HUES64 (cell line): Measurements from ENCODE around the gene POU2AF1.
"Not testable (repeated sequence)": the region's sequence is repeated elsewhere in the genome, so short reads cannot be mapped to it uniquely, and the experiment has no call there.

ENCODE experiments used
- H3K27ac ChIP-seq: 2 replicates; pipeline ENCODE4 v1.7.0; 2013; ENCODE audit warnings: low read depth, low read length, inconsistent platforms
- H3K27me3 ChIP-seq: 2 replicates; pipeline ENCODE4 v1.6.1; 2013; ENCODE audit warnings: mild to moderate bottlenecking, low read length; ENCODE audit not compliant: insufficient read depth
- H3K36me3 ChIP-seq: 2 replicates; pipeline ENCODE4 v1.6.1; 2013; ENCODE audit warnings: mild to moderate bottlenecking, low read length; ENCODE audit not compliant: insufficient read depth
- H3K4me1 ChIP-seq: 2 replicates; pipeline ENCODE4 v1.6.1; 2013; ENCODE audit warnings: mild to moderate bottlenecking, low read length, moderate library complexity; ENCODE audit not compliant: insufficient read depth
- H3K4me3 ChIP-seq: 2 replicates; pipeline ENCODE4 v1.5.1; 2013; ENCODE audit warnings: mild to moderate bottlenecking, low read length, moderate library complexity
- H3K9ac ChIP-seq: 2 replicates; pipeline ENCODE4 v1.6.1; 2013; ENCODE audit warnings: mild to moderate bottlenecking, low read depth, low read length
- H3K9me3 ChIP-seq: 2 replicates; pipeline ENCODE4 v1.6.1; 2013; ENCODE audit warnings: low read depth, low read length; ENCODE audit not compliant: insufficient read depth
- WGBS: fragments of 150-250, 120-280 bp; methylation state at CpG from one replicate; pipeline ENCODE4 v1.1.7; 2013; ENCODE audit warnings: missing lambda C conversion rate; 5-methylcytosine and 5-hydroxymethylcytosine counted together

Gene POU2AF1

DNA sequence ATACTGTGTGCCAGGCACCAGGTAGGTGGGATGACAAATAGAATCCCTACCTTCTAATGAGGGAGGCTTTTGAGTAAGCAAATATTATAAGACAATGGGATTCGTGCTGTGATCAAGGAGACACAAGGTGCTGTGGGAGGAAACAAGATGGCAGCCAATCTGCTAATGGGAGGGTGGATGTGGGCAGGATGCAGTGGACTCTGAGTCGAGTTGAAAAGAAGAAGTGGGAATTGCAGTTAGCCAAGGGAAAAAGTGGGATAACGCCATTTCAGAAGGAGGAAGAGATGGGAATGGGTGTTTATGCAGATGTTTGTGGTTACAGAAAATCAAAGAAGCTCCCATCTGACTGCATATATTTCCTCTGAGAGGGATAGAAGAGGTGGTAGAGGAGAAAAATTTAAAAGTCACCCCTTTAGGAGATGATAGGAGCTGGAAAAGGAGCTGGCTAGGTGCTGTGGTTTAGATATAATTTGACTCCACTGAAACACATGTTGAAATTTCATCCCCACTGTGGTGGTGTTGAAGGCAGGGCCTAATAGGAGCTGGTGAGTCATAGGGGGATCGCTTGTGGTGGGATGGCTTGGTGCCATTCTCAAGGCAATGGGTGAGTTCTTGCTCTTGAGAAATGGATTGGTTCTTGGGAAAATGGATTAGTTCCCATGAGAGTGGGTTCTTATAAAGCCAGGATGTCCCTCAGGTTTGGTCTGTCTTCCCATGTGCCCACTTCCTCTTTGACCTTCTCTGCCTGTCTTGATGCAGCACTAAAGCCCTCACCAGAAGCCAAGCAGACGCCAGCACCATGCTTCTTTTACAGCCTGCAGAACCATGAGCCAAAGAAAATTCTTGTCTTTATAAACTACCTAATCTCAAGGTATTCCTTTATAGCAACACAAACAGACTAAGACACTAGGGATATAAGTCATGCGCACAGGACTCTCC is 30.0 kb upstream of the POU2AF1 start:
- no peak overlapping the region for H3K4me3 ChIP-seq

DNA sequence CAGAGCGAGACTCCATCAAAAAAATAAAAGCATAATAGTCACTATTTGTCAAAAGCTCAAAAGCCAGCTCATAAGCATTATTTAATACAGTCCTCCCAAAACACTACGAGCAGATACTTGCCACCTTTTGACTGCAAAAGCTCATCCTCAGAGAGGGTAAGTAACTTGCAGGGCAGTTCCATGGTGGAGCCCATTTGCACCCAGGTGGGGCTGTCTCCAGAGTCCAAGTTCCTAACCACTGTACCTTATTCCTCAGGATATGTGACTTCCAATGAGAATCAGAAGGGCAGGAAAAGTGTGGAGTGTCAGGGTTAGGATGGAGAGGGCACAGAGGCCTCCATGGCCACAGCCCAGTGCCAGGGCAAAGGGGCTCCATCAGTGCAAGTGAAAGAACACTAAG is 28.6 kb upstream of the POU2AF1 start:
- no peaks in the 10 kb centered on the region for H3K36me3 ChIP-seq
- no peak overlapping the region for H3K27ac ChIP-seq
- no peaks in the 10 kb centered on the region; the same call in 1 of the 2 replicates for H3K27me3 ChIP-seq
- no peak overlapping the region for H3K9ac ChIP-seq
- H3K4me1 ChIP-seq = no peaks in the 10 kb centered on the region
- WGBS = 91% methylated on average over 2 of the region's 2 CpGs
- no peak overlapping the region for H3K4me3 ChIP-seq
- no peaks in the 10 kb centered on the region for H3K9me3 ChIP-seq

More for the DNA sequence above, 30.0 kb upstream of the POU2AF1 start:
- WGBS = 91% methylated on average over 6 of the region's 6 CpGs
- Histone ChIP-seq H3K9ac (no peak overlapping the region), H3K27me3 (no peaks in the 10 kb centered on the region; the same call in 1 of the 2 replicates), H3K27ac (no peak overlapping the region), H3K4me1 (no peaks in the 10 kb centered on the region), H3K36me3 (no peaks in the 10 kb centered on the region), H3K9me3 (no peaks in the 10 kb centered on the region)

DNA sequence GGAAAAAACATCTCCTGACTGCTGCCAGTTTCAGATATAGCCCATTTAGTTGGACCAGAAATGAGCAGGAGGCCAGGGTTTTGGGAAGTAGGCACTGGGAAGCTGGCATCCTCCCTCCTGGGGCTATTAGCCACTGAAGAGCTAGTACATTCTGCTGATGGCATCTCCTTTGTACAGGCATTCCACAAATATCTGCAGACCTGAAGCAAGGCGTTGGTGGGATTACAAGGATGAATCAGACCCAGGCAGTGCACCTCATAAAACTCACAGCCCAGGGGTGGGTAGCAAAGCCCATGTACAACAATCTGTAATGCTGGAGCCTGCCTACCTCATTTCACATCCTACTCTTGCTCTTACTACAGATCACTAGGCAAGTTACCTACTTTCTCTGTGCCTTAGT is 27.5 kb upstream of the POU2AF1 start:
- H3K9ac ChIP-seq = no peak overlapping the region
- H3K27ac ChIP-seq = no peak overlapping the region
- H3K9me3 ChIP-seq = no peaks in the 10 kb centered on the region
- no peaks in the 10 kb centered on the region for H3K4me1 ChIP-seq
- WGBS = 91% methylated on average over 1 of the region's 1 CpG
- no peak overlapping the region for H3K4me3 ChIP-seq
- H3K27me3 ChIP-seq = no peaks in the 10 kb centered on the region; the same call in 1 of the 2 replicates
- no peaks in the 10 kb centered on the region for H3K36me3 ChIP-seq

DNA sequence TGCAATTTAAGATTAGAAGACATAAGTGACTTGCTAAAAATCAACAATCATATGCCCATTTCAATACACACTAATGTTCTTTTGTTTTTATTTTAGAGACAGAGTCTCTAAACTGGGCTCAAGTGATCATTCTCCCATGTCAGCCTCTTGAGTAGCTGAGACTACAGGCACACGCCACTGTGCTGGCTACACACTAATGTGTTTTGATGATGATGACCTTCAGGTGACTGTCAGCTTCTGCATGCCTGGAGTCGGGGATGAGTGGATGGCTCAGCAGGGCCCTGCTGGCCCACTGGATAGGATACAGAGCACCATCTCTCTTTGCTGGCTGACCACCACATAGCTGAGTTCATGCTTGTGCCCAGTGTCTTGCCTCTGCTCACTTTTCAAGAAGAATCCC is 27.0 kb upstream of the POU2AF1 start:
- 85% methylated on average over 2 of the region's 2 CpGs for WGBS

DNA sequence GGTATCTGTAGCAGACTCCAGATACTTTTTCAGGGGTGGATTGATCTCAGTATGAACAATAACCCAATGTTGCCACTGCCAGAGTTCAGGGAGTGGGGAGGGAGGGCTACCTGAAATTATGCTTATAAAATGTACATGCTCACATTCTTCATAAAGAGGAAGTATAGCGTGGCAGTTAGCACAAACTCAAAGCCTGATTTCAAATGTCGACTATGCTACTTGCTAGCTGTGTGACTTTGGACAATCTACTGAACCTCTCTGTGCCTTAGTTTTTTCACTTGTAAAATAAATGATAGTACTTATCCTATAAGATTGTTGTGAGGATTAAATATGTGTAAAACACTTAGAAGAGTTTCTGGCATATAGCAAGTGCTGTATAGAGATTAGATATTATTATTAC is 26.5 kb upstream of the POU2AF1 start:
- H3K36me3 ChIP-seq = no peaks in the 10 kb centered on the region
- H3K9me3 ChIP-seq = no peaks in the 10 kb centered on the region
- no peak overlapping the region for H3K27ac ChIP-seq
- no peak overlapping the region for H3K4me3 ChIP-seq
- no peaks in the 10 kb centered on the region; the same call in 1 of the 2 replicates for H3K27me3 ChIP-seq
- 98% methylated on average over 2 of the region's 2 CpGs for WGBS
- H3K9ac ChIP-seq = no peak overlapping the region
- no peaks in the 10 kb centered on the region for H3K4me1 ChIP-seq

More for the DNA sequence above, 27.0 kb upstream of the POU2AF1 start:
- Histone ChIP-seq H3K9ac (no peak overlapping the region), H3K27me3 (no peaks in the 10 kb centered on the region; the same call in 1 of the 2 replicates), H3K27ac (no peak overlapping the region), H3K36me3 (no peaks in the 10 kb centered on the region), H3K4me1 (no peaks in the 10 kb centered on the region), H3K9me3 (no peaks in the 10 kb centered on the region), H3K4me3 (no peak overlapping the region)

DNA sequence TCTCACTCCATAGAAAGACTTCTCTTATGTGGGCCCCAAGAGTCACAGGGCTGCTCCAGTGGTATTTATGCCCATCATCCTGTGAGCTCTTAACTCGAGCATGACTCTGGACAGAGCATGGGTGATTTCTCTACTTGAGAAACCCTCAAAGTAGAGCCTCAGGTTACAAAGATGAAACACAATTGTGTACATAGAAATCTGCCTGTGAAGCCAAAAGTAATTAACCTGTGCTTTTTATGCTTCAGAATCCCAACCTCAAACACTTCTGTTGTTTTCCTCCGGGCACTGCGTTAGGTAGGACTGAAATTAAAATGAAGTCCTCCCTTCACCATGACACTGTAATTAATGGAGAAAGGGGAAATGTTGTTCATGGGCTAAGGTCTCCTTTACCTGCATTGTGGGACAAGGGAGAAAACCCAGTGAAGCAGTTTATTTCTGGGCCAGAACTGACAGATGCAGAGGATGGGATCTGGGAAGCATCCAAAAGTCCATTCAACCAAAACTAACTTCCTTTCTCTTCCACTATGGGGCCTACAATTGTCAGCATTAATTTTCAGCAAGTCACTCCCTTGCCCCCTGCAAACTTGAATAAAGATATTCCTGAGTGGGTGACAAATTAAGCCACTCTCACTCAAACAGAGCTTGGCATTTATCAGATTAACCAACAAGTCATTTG is 24.1 kb upstream of the POU2AF1 start:
- H3K4me3 ChIP-seq = no peak overlapping the region
- no peaks in the 10 kb centered on the region; the same call in 1 of the 2 replicates for H3K27me3 ChIP-seq
- 96% methylated on average over 3 of the region's 3 CpGs for WGBS
- H3K9me3 ChIP-seq = no peaks in the 10 kb centered on the region
- no peak overlapping the region for H3K27ac ChIP-seq
- H3K36me3 ChIP-seq = no peaks in the 10 kb centered on the region
- no peak overlapping the region for H3K9ac ChIP-seq
- H3K4me1 ChIP-seq = no peaks in the 10 kb centered on the region

DNA sequence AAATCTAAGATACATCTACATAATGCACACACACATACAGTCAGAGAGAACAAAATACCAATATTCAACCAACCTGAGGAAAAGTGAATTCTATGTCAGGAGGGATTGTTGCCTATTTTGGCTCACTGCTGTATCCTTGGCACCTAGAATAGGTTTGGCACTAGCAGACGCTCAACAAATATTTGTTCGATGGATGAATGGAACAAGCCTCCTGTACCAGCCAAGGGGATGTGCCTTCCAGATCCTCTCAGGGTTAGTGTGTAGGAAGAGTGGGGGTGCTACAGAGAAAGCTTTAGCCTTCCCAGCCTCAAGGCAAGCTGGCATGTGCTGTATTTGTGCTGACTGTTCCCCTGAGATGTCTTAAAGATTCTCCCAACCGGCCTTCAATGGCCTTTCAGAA is 23.3 kb upstream of the POU2AF1 start:
- no peaks in the 10 kb centered on the region for H3K9me3 ChIP-seq
- 98% methylated on average over 3 of the region's 3 CpGs for WGBS
- H3K36me3 ChIP-seq = no peaks in the 10 kb centered on the region
- H3K27ac ChIP-seq = no peak overlapping the region
- no peak overlapping the region for H3K9ac ChIP-seq
- no peaks in the 10 kb centered on the region; the same call in 1 of the 2 replicates for H3K27me3 ChIP-seq
- no peak overlapping the region for H3K4me3 ChIP-seq
- H3K4me1 ChIP-seq = no peaks in the 10 kb centered on the region

DNA sequence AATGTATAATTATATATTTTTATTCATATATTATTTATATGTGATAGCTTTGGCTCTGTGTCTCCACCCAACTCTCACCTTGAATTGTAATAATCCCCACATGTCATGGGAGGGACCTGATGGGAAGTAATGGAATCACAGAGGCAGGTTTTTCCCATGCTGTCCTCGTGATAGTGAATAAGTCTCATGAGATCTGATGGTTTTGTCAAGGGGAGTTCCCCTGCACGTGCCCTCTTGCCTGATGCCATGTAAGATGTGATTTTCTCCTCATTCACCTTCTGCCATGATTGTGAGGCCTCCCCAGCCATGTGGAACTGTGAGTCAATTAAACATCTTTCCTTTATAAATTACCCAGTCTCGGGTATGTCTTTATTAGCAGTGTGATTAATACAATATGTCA is 22.9 kb upstream of the POU2AF1 start:
- not testable (repeated sequence) for H3K27me3 ChIP-seq, H3K4me1 ChIP-seq, H3K36me3 ChIP-seq, H3K9me3 ChIP-seq, H3K4me3 ChIP-seq, H3K9ac ChIP-seq, H3K27ac ChIP-seq
- WGBS = 94% methylated on average over 2 of the region's 3 CpGs

DNA sequence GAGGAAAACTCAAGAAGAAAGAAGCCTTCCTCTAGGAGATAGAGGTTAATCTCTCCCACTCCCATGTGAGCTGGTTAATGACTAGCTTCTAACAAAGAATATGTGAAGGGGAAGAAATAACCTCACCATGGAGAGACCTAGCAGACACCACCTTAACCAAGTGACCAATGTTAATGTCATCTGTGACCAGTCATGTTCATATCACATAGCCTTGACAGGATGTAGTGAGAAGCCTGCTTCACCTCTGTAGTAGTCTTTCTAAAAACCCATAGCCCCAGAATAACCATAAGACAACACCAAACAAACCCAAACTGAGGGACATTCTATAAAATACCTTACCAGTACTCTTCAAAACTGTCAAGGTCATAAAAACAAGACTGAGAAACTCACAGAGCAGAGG is 21.5 kb upstream of the POU2AF1 start:
- H3K27ac ChIP-seq = no peak overlapping the region
- no peak overlapping the region for H3K4me3 ChIP-seq
- H3K9me3 ChIP-seq = no peaks in the 10 kb centered on the region
- no peak overlapping the region for H3K9ac ChIP-seq
- H3K36me3 ChIP-seq = no peaks in the 10 kb centered on the region
- no peaks in the 10 kb centered on the region for H3K4me1 ChIP-seq
- no peaks in the 10 kb centered on the region for H3K27me3 ChIP-seq

DNA sequence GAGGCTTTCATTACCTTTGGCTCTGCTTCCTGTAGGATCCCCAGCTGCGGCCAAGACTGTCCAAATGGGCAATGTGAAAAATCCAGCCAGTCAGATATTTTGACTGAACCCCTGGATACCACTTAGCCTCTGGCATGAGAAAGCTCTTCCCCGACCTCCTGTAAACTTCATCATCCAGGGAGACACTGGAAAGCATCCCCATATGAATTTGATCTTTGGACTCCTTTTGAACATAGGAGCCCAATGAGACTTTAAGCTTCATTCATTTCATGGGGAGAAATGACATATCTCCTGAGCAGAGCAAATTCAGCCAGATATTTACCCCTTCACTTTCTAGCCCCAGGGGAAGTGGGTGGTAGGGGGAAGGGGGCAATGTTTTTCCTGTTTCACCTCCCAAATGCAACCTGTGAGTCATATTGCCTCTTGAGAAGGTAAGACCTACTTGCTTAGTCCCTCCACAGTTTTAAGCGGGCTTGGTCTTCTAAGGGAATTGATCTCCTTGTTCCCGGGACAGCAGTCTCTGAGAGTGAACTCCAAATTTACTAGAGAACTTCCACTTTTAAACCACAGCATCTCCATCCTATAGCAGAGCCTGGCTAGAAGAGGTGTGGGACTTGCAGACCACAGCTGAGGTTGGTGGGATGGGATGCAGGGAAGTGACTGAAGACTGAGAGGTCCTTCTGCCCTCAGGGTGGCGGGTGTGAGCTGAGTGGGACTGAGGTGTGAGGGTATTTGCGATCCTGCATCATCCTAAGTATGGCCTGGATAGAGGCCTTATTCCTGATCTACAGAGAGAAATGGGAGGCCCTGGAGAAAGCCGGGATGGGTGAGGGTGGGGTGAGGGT is 20.3 kb upstream of the POU2AF1 start:
- H3K36me3 ChIP-seq = no peaks in the 10 kb centered on the region
- H3K27me3 ChIP-seq = no peaks in the 10 kb centered on the region
- no peak overlapping the region for H3K9ac ChIP-seq
- no peaks in the 10 kb centered on the region for H3K4me1 ChIP-seq
- H3K9me3 ChIP-seq = no peaks in the 10 kb centered on the region
- no peak overlapping the region for H3K4me3 ChIP-seq
- WGBS = 91% methylated on average over 7 of the region's 7 CpGs
- no peak overlapping the region for H3K27ac ChIP-seq

DNA sequence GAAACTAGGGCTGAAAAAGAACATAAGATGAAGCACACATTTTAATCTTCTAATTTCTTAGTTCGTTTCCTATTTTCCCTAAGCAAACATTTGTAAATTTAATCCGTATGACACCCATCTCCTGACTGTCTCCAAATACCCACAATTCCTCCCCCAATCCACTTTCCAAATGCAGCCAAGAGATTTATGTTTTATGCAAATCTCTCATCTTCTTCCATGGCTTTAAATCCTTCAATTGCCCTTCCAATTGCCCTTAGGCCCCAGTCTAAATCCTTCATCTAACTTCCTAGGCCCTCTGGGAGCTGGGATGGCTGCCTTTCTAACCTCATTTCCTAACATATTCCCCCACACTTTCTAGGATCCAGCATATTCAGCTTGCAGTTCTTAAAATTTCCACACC is 18.0 kb upstream of the POU2AF1 start:
- Histone ChIP-seq H3K27me3 (no peaks in the 10 kb centered on the region), H3K4me3 (no peak overlapping the region), H3K36me3 (no peaks in the 10 kb centered on the region), H3K27ac (no peak overlapping the region), H3K4me1 (no peaks in the 10 kb centered on the region), H3K9ac (no peak overlapping the region), H3K9me3 (no peaks in the 10 kb centered on the region)
- WGBS = 92% methylated on average over 2 of the region's 2 CpGs
